ENCODE data around the gene PRICKLE2. TPM values are rescaled to one million over a fixed set of nuclear protein-coding genes. Genes with fewer than 3 reads are reported as not detected.

The PRICKLE2 gene
- total RNA-seq, 1 donor from 2014 or later = 12.4 TPM

DNA sequence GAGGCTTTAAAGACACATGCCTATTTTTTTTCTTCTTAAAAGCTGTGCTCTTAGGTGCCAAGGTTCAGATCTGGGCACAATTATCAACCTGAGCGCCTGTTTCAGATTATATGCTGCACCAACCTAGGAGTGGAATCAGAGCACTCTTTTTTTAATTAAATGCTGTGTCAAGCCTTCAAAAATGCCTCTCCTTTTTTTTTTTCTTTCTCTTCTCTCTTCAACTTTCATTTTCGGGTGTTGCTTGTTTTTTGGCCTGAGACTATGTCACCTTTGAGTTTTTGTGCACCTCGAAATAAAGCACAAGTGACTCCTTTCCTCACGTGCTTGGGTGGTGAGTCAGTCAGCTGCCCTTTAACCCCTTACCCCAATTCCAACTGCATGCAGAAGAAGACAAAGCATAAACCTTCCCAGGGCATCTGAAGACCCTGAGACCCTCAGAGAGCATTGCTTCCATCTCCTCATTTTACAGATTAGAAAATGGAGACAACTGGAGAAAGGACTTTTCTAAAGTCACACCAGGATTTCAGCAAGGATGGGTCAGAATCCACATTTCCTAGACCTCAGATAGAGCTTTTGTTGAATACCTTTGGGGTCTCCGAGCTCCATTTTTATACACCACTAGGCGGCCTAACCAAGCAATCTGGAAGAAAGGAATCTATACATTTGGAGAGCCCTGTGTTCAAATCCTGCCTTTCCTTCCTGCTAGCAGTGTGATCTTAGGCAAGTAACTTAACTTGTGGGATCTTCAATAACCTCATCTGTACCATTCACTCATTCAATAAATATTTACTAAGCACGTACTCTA is 631 bp upstream of the PRICKLE2 start:
- DNase-seq (ENCODE audit: low spot score) = no peak
- intact Hi-C loops (cut with DNase I) = loop anchor here (2.0 kb wide), 1 partner anchor 41 kb away; no protein-coding TSS in a partner anchor

GRCh38 chr3:64223791-64224745 is 1.2 kb downstream of the PRICKLE2 start:
- DNase-seq (ENCODE audit: low spot score) = no peak
- intact Hi-C loops (cut with DNase I) = loop anchor here (2.0 to 5.0 kb wide), 2 partner anchors 43 to 173 kb away; no protein-coding TSS in a partner anchor

- no peak for DNase-seq (ENCODE audit: low spot score)
- intact Hi-C loops (cut with DNase I) = loop anchor here (5.0 kb wide), 1 partner anchor 175 kb away; no protein-coding TSS in a partner anchor
Observed at GRCh38 chr3:64222501-64223111, 2.7 kb downstream of the PRICKLE2 start.

DNA sequence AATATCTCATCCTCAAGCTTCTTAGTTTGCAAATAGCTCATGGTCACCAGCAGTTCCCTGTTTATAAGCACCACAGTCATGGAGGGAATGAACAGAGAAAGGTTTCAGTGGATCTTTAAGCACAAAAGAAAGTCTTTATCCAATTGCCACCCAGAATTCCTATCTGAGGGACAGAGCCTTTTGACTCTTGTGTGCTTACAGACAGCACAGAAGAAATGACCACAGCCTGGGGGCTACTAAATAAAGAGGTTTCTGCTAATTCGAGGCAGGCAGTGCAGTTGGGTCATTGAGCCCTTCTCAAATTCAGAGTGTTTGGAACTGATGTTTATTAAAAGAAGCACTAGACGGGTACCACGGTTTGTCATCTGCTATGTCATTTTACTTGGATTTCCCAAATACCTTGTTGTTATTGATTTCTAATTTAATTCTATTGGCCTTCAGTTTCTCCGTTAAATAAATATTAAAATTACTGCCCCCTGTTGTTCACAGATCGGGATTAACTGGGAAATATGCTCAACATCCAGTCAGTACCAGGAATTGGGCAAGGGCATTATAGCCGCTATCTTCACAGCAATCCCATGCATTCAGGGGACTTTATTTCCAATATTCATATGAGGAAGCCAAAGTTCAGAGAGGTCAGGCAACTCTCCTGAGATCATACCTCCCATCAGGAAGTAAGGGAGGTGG is 3.6 kb downstream of the PRICKLE2 start:
- intact Hi-C loops (cut with DNase I) = loop anchor here (5.0 kb wide), 1 partner anchor 176 kb away; no protein-coding TSS in a partner anchor

GRCh38 chr3:64220161-64220914 is 4.9 kb downstream of the PRICKLE2 start:
- DNase-seq (ENCODE audit: low spot score) = no peak
- intact Hi-C loops (cut with DNase I) = loop anchor here (5.0 kb wide), 1 partner anchor 177 kb away; no protein-coding TSS in a partner anchor

More for the DNA sequence above, 3.6 kb downstream of the PRICKLE2 start:
- no peak for DNase-seq (ENCODE audit: low spot score)

DNA sequence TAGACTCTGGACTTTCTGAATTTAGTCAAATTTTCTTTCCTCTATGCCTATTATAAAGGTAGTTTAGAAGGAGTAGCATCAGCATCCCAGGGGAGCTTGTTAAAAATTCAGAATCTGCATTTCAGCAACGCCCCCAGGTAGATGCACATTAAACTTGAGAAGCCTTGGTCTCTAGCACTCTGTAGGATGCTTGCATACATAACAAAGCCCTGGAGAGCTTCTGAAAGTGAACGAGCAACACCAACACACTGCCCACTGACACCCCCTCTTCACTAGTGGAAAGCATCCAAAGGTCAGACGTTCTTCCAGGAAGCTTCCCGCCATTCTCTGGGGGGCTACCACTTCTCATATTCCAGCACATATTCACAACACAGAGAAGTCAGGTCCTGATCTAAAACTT is 6.5 kb downstream of the PRICKLE2 start:
- DNase-seq (ENCODE audit: low spot score) = no peak
- intact Hi-C loops (cut with DNase I) = no loop called here

DNA sequence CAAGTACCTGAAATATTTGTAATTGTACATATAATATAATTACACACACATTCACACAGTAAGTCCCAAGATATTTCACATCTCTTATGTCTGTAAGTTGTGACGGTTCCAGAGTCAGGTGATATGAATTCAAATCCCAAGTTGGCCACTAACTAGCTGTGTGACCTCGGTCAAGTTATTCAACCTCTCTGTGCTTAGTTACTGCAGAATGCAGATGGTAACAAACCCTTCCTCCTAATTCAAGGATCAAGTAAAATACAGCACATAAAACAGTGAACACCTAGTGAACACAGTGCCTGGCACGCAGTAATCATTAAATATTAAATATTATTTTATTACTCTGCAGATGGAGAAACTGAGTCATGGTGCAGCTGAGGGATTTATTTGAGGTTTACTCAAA is 6.9 kb downstream of the PRICKLE2 start:
- DNase-seq (ENCODE audit: low spot score) = no peak
- intact Hi-C loops (cut with DNase I) = no loop called here

- intact Hi-C loops (cut with DNase I) = no loop called here
- DNase-seq (ENCODE audit: low spot score) = no peak
Observed at GRCh38 chr3:64216274-64217147, 8.8 kb downstream of the PRICKLE2 start.

DNA sequence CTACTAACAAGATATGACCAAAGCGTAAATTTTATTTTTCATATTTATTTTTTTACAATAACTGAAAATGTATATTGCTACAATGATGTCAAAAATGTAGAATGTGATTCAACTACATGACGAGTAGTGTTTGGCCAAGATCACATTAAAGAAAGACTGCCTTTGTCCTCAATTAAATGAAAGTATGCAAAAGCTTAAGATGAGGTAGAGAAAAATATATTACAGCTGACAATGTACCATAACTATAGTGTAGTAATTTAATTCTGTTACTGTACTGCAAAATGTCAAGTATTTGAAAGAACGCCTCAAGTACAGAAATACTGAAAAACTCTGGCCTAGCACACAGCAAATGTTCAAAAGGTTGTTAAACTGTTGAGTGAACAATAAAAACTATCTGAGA is 9.7 kb downstream of the PRICKLE2 start:
- no peak for DNase-seq (ENCODE audit: low spot score)
- intact Hi-C loops (cut with DNase I) = loop anchor here (2.0 kb wide), 1 partner anchor 29 kb away; no protein-coding TSS in a partner anchor

- intact Hi-C loops (cut with DNase I) = loop anchor here (2.0 kb wide), 1 partner anchor 28 kb away; no protein-coding TSS in a partner anchor
- no peak for DNase-seq (ENCODE audit: low spot score)
Observed at GRCh38 chr3:64215103-64215502, 10.2 kb downstream of the PRICKLE2 start.

- intact Hi-C loops (cut with DNase I) = loop anchor here (2.0 kb wide), 1 partner anchor 28 kb away; no protein-coding TSS in a partner anchor
- no peak for DNase-seq (ENCODE audit: low spot score)
Observed at GRCh38 chr3:64214381-64215018, 10.8 kb downstream of the PRICKLE2 start.

DNA sequence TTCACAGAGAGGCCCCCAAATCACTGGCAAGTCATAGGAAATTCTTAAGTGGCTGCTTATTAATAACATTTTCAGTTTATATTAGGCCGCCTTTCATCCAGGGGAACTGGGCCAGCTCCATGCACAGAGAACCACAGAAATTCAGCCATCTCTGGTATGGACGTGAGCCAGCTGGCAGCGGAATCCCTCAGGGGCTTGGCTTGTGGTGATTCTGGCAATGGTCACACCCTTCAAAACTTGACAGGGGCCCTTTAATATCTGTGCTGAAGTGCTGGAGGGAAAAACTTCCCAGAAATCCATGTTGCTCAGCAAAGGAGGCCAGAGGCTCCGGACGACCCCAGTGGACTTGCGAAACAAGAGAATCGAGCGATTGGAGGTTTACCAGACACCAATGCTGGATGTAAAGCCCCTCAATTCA is 11.3 kb downstream of the PRICKLE2 start:
- DNase-seq (ENCODE audit: low spot score) = peak; percentile 81
- intact Hi-C loops (cut with DNase I) = loop anchor here (2.0 kb wide), 1 partner anchor 27 kb away; no protein-coding TSS in a partner anchor

- no peak for DNase-seq (ENCODE audit: low spot score)
- intact Hi-C loops (cut with DNase I) = no loop called here
Observed at GRCh38 chr3:64213224-64213878, 11.9 kb downstream of the PRICKLE2 start.

GRCh38 chr3:64209866-64210621 is 15.2 kb downstream of the PRICKLE2 start:
- DNase-seq (ENCODE audit: low spot score) = peak; percentile 81
- intact Hi-C loops (cut with DNase I) = no loop called here

GRCh38 chr3:64207289-64208080 is 17.8 kb downstream of the PRICKLE2 start:
- peak; percentile 80 for DNase-seq (ENCODE audit: low spot score)
- intact Hi-C loops (cut with DNase I) = no loop called here

Measured in cardiac septum (tissue), 1 donor.